A204.1 (cell line): Measurements from ENCODE around the gene ANTXR1.

Experiments used
- FAIRE-seq: peaks from 2 replicates; lab custom pipeline; 2012; peaks lifted over from hg19 to GRCh38; lab: Jason Lieb, UNC

ANTXR1 gene

GRCh38 chr2:69074918-69075317 is 61.9 kb downstream of the ANTXR1 start:
- FAIRE-seq = no peak

GRCh38 chr2:69075486-69075885 is 62.5 kb downstream of the ANTXR1 start:
- FAIRE-seq = no peak

GRCh38 chr2:69076601-69077000 is 63.6 kb downstream of the ANTXR1 start:
- FAIRE-seq = no peak

GRCh38 chr2:69077252-69077950 is 64.4 kb downstream of the ANTXR1 start:
- no peak for FAIRE-seq

GRCh38 chr2:69080071-69080470 is 67.1 kb downstream of the ANTXR1 start:
- no peak for FAIRE-seq

GRCh38 chr2:69081001-69081580 is 68.1 kb downstream of the ANTXR1 start:
- FAIRE-seq = no peak

- FAIRE-seq = no peak
Observed at GRCh38 chr2:69081757-69082156, 68.8 kb downstream of the ANTXR1 start.

- no peak for FAIRE-seq
Observed at GRCh38 chr2:69082430-69082997, 69.5 kb downstream of the ANTXR1 start.

- FAIRE-seq = no peak
Observed at GRCh38 chr2:69083235-69083748, 70.3 kb downstream of the ANTXR1 start.

- no peak for FAIRE-seq
Observed at GRCh38 chr2:69084492-69084891, 71.5 kb downstream of the ANTXR1 start.

- FAIRE-seq = no peak
Observed at GRCh38 chr2:69086466-69086865, 73.5 kb downstream of the ANTXR1 start.

GRCh38 chr2:69087211-69087911 is 74.4 kb downstream of the ANTXR1 start:
- FAIRE-seq = no peak

- FAIRE-seq = no peak
Observed at GRCh38 chr2:69087912-69088240, 74.9 kb downstream of the ANTXR1 start.

- FAIRE-seq = no peak
Observed at GRCh38 chr2:69088466-69088865, 75.5 kb downstream of the ANTXR1 start.

GRCh38 chr2:69089266-69089665 is 76.3 kb downstream of the ANTXR1 start:
- no peak for FAIRE-seq

- no peak for FAIRE-seq
Observed at GRCh38 chr2:69089998-69090397, 77.0 kb downstream of the ANTXR1 start.

- FAIRE-seq = no peak
Observed at GRCh38 chr2:69090820-69091219, 77.8 kb downstream of the ANTXR1 start.

GRCh38 chr2:69092857-69093256 is 79.9 kb downstream of the ANTXR1 start:
- FAIRE-seq = no peak

GRCh38 chr2:69095305-69095704 is 82.3 kb downstream of the ANTXR1 start:
- FAIRE-seq = no peak

- FAIRE-seq = no peak
Observed at GRCh38 chr2:69096326-69097095, 83.5 kb downstream of the ANTXR1 start.

- FAIRE-seq = no peak
Observed at GRCh38 chr2:69097148-69097610, 84.2 kb downstream of the ANTXR1 start.
